HUES48 (cell line): ENCODE measurements around the gene KRT86.
"Not testable (repeated sequence)": the region's sequence is repeated elsewhere in the genome, so short reads cannot be mapped to it uniquely, and the experiment has no call there.

Experiments
- H3K27ac ChIP-seq: one replicate; pipeline ENCODE4 v1.7.0; 2013; ENCODE audit warnings: low read depth, low read length, inconsistent platforms
- H3K27me3 ChIP-seq: 2 replicates; pipeline ENCODE4 v1.6.1; 2013; ENCODE audit warnings: mild to moderate bottlenecking, low read length; ENCODE audit not compliant: control insufficient read depth, insufficient read depth
- H3K36me3 ChIP-seq: 2 replicates; pipeline ENCODE4 v1.6.1; 2013; ENCODE audit warnings: low read length; ENCODE audit not compliant: control insufficient read depth, insufficient read depth
- H3K4me1 ChIP-seq: 2 replicates; pipeline ENCODE4 v1.6.1; 2013; ENCODE audit warnings: mild to moderate bottlenecking, low read length; ENCODE audit not compliant: control insufficient read depth, insufficient read depth
- H3K4me3 ChIP-seq: 2 replicates; pipeline ENCODE4 v1.5.1; 2013; ENCODE audit warnings: mild to moderate bottlenecking, low read depth, low read length
- H3K9ac ChIP-seq: 2 replicates; pipeline ENCODE4 v1.6.1; 2013; ENCODE audit warnings: mild to moderate bottlenecking, low read depth, low read length, moderate library complexity
- H3K9me3 ChIP-seq: 2 replicates; pipeline ENCODE4 v1.6.1; 2013; ENCODE audit warnings: low read length; ENCODE audit not compliant: control insufficient read depth, insufficient read depth

KRT86 gene

GRCh38 chr12:52254180-52254964 is 20.1 kb upstream of the KRT86 start:
- peaks cover 69% of the 10 kb centered on the region for H3K27me3 ChIP-seq
- no peaks in the 10 kb centered on the region; the same call in 1 of the 2 replicates for H3K4me1 ChIP-seq
- no peak overlapping the region for H3K9ac ChIP-seq
- no peaks in the 10 kb centered on the region for H3K9me3 ChIP-seq
- H3K4me3 ChIP-seq = no peak overlapping the region
- H3K27ac ChIP-seq = no peak overlapping the region
- no peaks in the 10 kb centered on the region for H3K36me3 ChIP-seq

- Histone ChIP-seq H3K4me3 (no peak overlapping the region), H3K9me3 (no peaks in the 10 kb centered on the region), H3K27me3 (peaks cover 66% of the 10 kb centered on the region), H3K4me1 (no peaks in the 10 kb centered on the region; the same call in 1 of the 2 replicates), H3K27ac (no peak overlapping the region), H3K36me3 (no peaks in the 10 kb centered on the region), H3K9ac (no peak overlapping the region)
Measured at GRCh38 chr12:52254965-52255751, 19.3 kb upstream of the KRT86 start.

GRCh38 chr12:52255926-52256583 is 18.4 kb upstream of the KRT86 start:
- Histone ChIP-seq H3K4me1 (no peaks in the 10 kb centered on the region; the same call in 1 of the 2 replicates), H3K4me3 (no peak overlapping the region), H3K27me3 (peaks cover 58% of the 10 kb centered on the region), H3K9me3 (no peaks in the 10 kb centered on the region), H3K9ac (no peak overlapping the region), H3K36me3 (no peaks in the 10 kb centered on the region), H3K27ac (no peak overlapping the region)

DNA sequence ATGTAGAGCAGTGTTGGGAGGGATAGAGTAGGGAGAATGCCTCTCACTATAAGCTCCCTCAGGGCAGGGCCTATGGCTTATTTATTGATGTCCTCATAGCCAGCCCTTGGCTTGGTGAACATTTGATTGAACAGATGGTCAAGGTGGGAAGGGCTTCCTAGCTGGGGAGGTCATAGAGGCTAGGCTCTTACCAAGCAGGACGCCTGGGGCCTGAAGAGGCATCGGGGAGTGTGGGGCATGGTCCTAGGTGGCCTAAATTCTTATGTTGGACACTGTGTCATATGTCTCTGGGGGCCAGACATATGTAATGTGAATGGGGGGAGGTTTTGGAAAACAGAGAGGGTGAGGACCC is 17.9 kb upstream of the KRT86 start:
- H3K36me3 ChIP-seq = no peaks in the 10 kb centered on the region
- no peak overlapping the region for H3K9ac ChIP-seq
- no peaks in the 10 kb centered on the region for H3K9me3 ChIP-seq
- peaks cover 55% of the 10 kb centered on the region for H3K27me3 ChIP-seq
- no peaks in the 10 kb centered on the region; the same call in 1 of the 2 replicates for H3K4me1 ChIP-seq
- no peak overlapping the region for H3K4me3 ChIP-seq
- H3K27ac ChIP-seq = no peak overlapping the region

DNA sequence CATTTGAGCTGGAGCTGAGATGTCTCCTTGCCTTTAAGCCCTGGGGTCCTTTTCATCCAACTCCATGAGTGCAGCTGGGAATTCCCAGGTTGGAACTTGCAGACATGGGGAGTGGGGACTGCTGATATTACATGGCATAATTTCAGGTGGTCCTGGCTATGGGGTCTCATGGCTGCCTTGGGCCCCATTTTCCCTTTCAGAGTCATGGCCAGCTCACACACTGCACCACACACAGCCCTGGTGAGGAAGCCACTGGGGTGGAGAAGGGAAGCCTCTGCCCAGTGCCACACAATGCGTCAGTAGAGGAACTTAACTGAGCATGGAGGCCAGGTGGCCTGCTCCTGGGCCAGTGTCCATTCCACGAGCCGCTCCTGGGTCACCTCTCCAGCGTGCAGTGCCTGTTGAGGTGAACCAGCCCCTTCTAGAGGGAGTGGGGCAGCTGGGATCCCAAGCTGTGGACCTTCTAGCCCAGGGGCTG is 17.3 kb upstream of the KRT86 start:
- Histone ChIP-seq H3K9me3 (peaks cover 4% of the 10 kb centered on the region; the same call in 1 of the 2 replicates), H3K27me3 (peaks cover 50% of the 10 kb centered on the region), H3K9ac (no peak overlapping the region), H3K4me3 (no peak overlapping the region), H3K4me1 (no peaks in the 10 kb centered on the region), H3K27ac (no peak overlapping the region), H3K36me3 (no peaks in the 10 kb centered on the region)

- peaks cover 50% of the 10 kb centered on the region for H3K27me3 ChIP-seq
- H3K9me3 ChIP-seq, H3K27ac ChIP-seq, H3K9ac ChIP-seq, H3K36me3 ChIP-seq, H3K4me1 ChIP-seq: not testable (repeated sequence)
- H3K4me3 ChIP-seq = 0 out of 2 replicates have a peak overlapping the region, but pooled peaks have one; percentile 33
Measured at GRCh38 chr12:52257922-52258321, 16.5 kb upstream of the KRT86 start.

- Histone ChIP-seq H3K4me1 (no peaks in the 10 kb centered on the region), H3K27me3 (peaks cover 50% of the 10 kb centered on the region), H3K9me3 (peaks cover 9% of the 10 kb centered on the region; the same call in 1 of the 2 replicates), H3K4me3 (peak overlapping the region; percentile 33; the same call in 1 of the 2 replicates), H3K27ac (no peak overlapping the region), H3K36me3 (no peaks in the 10 kb centered on the region), H3K9ac (no peak overlapping the region)
Measured at GRCh38 chr12:52258335-52258901, 16.0 kb upstream of the KRT86 start.

DNA sequence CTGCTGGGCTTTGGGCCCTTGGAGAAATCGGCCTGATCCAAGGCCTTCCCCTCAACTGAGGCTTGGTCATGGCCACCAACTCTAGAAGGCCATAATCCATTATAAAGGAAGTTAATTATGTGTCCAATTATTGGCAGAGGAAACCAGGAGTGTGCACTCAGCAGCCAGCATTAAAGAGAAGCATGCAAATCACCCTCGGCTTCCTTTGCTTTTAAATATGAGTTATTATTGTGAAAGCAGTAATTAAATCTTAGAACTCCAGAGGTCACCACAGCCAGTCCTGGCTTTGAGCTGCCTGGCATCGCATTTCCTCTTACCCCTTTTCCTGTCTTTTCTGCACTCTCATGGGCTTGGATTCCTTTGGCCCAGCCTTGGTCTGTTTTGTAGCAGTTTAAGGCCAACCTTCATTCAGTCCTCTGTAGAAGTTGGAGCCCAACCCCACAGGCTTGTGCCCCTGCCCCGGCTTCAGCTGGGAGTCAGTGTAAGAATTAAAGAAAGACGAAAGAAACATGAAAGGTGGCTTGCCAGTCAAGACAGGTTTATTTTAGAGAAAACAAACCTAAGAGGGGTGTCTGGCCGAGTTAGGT is 14.7 kb upstream of the KRT86 start:
- no peak overlapping the region for H3K9ac ChIP-seq
- no peaks in the 10 kb centered on the region for H3K36me3 ChIP-seq
- H3K27ac ChIP-seq = no peak overlapping the region
- H3K4me3 ChIP-seq = no peak overlapping the region
- H3K27me3 ChIP-seq = peaks cover 49% of the 10 kb centered on the region
- H3K4me1 ChIP-seq = no peaks in the 10 kb centered on the region
- H3K9me3 ChIP-seq = peaks cover 9% of the 10 kb centered on the region; the same call in 1 of the 2 replicates

GRCh38 chr12:52260361-52261207 is 13.9 kb upstream of the KRT86 start:
- peaks cover 9% of the 10 kb centered on the region; the same call in 1 of the 2 replicates for H3K9me3 ChIP-seq
- no peaks in the 10 kb centered on the region for H3K36me3 ChIP-seq
- no peak overlapping the region for H3K9ac ChIP-seq
- no peak overlapping the region for H3K4me3 ChIP-seq
- H3K27ac ChIP-seq = no peak overlapping the region
- H3K27me3 ChIP-seq = peaks cover 41% of the 10 kb centered on the region
- no peaks in the 10 kb centered on the region for H3K4me1 ChIP-seq

- H3K36me3 ChIP-seq = no peaks in the 10 kb centered on the region
- H3K9ac ChIP-seq = no peak overlapping the region
- H3K27me3 ChIP-seq = peaks cover 37% of the 10 kb centered on the region
- H3K4me3 ChIP-seq = no peak overlapping the region
- peaks cover 9% of the 10 kb centered on the region; the same call in 1 of the 2 replicates for H3K9me3 ChIP-seq
- no peak overlapping the region for H3K27ac ChIP-seq
- no peaks in the 10 kb centered on the region for H3K4me1 ChIP-seq
Measured at GRCh38 chr12:52261208-52261484, 13.3 kb upstream of the KRT86 start.
